GM19351 (cell line): Measurements from ENCODE around the gene HOXD8.

Experiments used
- ATAC-seq: cut with Tn5 transposase; IDR thresholded peaks from one replicate; pipeline ENCODE4 v1.9.1; 2021; ENCODE audit warnings: mild to moderate bottlenecking, moderate library complexity; ENCODE audit not compliant: unreplicated experiment

Gene HOXD8

GRCh38 chr2:176114930-176115625, 14.4 kb upstream of the HOXD8 start:
- ATAC-seq = no peak

- no peak for ATAC-seq
These were observed 13.4 kb upstream of the HOXD8 start, which contains the start of gene HOXD10 for GRCh38 chr2:176115883-176116813. Gene HOXD10, plus strand, starts transcription at chr2:176116778. Its CDS starts 56 bp downstream, at chr2:176116834.

GRCh38 chr2:176117162-176117822, 12.2 kb upstream of the HOXD8 start:
- ATAC-seq = no peak

GRCh38 chr2:176117823-176118371, 11.6 kb upstream of the HOXD8 start:
- no peak for ATAC-seq

- no peak for ATAC-seq
These were observed 10.7 kb upstream of the HOXD8 start for GRCh38 chr2:176118601-176119339.

GRCh38 chr2:176120364-176121189, 8.9 kb upstream of the HOXD8 start:
- ATAC-seq = no peak

- ATAC-seq = no peak
These were observed 8.1 kb upstream of the HOXD8 start for GRCh38 chr2:176121190-176122051.

- ATAC-seq = no peak
These were observed 7.3 kb upstream of the HOXD8 start for GRCh38 chr2:176122052-176122682.

- no peak for ATAC-seq
These were observed 6.7 kb upstream of the HOXD8 start, which contains the start of gene HOXD9 for GRCh38 chr2:176122683-176123410. Gene HOXD9, plus strand, starts transcription at chr2:176122719. Its CDS starts 50 bp downstream, at chr2:176122769.

- ATAC-seq = no peak
These were observed 5.9 kb upstream of the HOXD8 start for GRCh38 chr2:176123411-176124109.

GRCh38 chr2:176124110-176124946, 5.2 kb upstream of the HOXD8 start:
- no peak for ATAC-seq

- no peak for ATAC-seq
These were observed 4.3 kb upstream of the HOXD8 start for GRCh38 chr2:176124947-176125771.

GRCh38 chr2:176125772-176126054, 3.8 kb upstream of the HOXD8 start:
- no peak for ATAC-seq

- no peak for ATAC-seq
These were observed 2.4 kb upstream of the HOXD8 start for GRCh38 chr2:176126929-176127773.

- ATAC-seq = no peak
These were observed 1.8 kb upstream of the HOXD8 start for GRCh38 chr2:176127774-176128072.
